Stimulated activated CD4-positive, alpha-beta T cell treated with anti-CD3 and anti-CD28 coated beads, Interleukin-4, amount 100 ng/mL, for 4 hours (primary cell): ENCODE results near the gene SPTBN1.
A peak's percentile ranks its signal among the peaks of the same experiment; 100 is the strongest.

ENCODE experiments used
- DNase-seq, 2 experiments: peaks; one replicate each; pipeline ENCODE4 v3.0.0-alpha.2; 2020

The SPTBN1 gene

GRCh38 chr2:54578648-54579045, 122.5 kb downstream of the SPTBN1 start:
- no peak for DNase-seq

- DNase-seq, result no peak
Measured at GRCh38 chr2:54579061-54579681, 123.0 kb downstream of the SPTBN1 start.

- DNase-seq, result peak in 1 of 2 experiments; percentile 37
Measured at GRCh38 chr2:54579682-54580620, 123.8 kb downstream of the SPTBN1 start.

- no peak for DNase-seq
Measured at GRCh38 chr2:54581326-54582039, 125.4 kb downstream of the SPTBN1 start.

- DNase-seq, result no peak
Measured at GRCh38 chr2:54582987-54583386, 126.9 kb downstream of the SPTBN1 start.

GRCh38 chr2:54584598-54584997, 128.5 kb downstream of the SPTBN1 start:
- no peak for DNase-seq

GRCh38 chr2:54585136-54585733, 129.1 kb downstream of the SPTBN1 start:
- DNase-seq, result no peak

- DNase-seq, result no peak
Measured at GRCh38 chr2:54586062-54586461, 129.9 kb downstream of the SPTBN1 start.

- DNase-seq, result no peak
Measured at GRCh38 chr2:54586494-54586893, 130.4 kb downstream of the SPTBN1 start.

- no peak for DNase-seq
Measured at GRCh38 chr2:54587171-54588016, 131.3 kb downstream of the SPTBN1 start.

- no peak for DNase-seq
Measured at GRCh38 chr2:54588244-54588899, 132.2 kb downstream of the SPTBN1 start.

- no peak for DNase-seq
Measured at GRCh38 chr2:54589038-54589339, 132.9 kb downstream of the SPTBN1 start.

GRCh38 chr2:54589340-54590215, 133.5 kb downstream of the SPTBN1 start:
- DNase-seq, result peak in 1 of 2 experiments; percentile 32

- no peak for DNase-seq
Measured at GRCh38 chr2:54590216-54591120, 134.3 kb downstream of the SPTBN1 start.

GRCh38 chr2:54591551-54591950, 135.4 kb downstream of the SPTBN1 start:
- no peak for DNase-seq

GRCh38 chr2:54593249-54593648, 137.1 kb downstream of the SPTBN1 start:
- no peak for DNase-seq

GRCh38 chr2:54594048-54594447, 137.9 kb downstream of the SPTBN1 start:
- DNase-seq, result no peak

GRCh38 chr2:54595161-54595803, 139.2 kb downstream of the SPTBN1 start:
- no peak for DNase-seq
